Stimulated activated CD8-positive, alpha-beta memory T cell treated with anti-CD3 and anti-CD28 coated beads, Interleukin-4, amount 100 ng/mL, for 24 hours (primary cell): ENCODE data around the gene TRIM14.
"Not testable (repeated sequence)": the region's sequence is repeated elsewhere in the genome, so short reads cannot be mapped to it uniquely, and the experiment has no call there.

Experiments
- DNase-seq: peaks from one replicate; pipeline ENCODE4 v3.0.0-alpha.2; 2020; ENCODE audit warnings: low read depth

Gene TRIM14

DNA sequence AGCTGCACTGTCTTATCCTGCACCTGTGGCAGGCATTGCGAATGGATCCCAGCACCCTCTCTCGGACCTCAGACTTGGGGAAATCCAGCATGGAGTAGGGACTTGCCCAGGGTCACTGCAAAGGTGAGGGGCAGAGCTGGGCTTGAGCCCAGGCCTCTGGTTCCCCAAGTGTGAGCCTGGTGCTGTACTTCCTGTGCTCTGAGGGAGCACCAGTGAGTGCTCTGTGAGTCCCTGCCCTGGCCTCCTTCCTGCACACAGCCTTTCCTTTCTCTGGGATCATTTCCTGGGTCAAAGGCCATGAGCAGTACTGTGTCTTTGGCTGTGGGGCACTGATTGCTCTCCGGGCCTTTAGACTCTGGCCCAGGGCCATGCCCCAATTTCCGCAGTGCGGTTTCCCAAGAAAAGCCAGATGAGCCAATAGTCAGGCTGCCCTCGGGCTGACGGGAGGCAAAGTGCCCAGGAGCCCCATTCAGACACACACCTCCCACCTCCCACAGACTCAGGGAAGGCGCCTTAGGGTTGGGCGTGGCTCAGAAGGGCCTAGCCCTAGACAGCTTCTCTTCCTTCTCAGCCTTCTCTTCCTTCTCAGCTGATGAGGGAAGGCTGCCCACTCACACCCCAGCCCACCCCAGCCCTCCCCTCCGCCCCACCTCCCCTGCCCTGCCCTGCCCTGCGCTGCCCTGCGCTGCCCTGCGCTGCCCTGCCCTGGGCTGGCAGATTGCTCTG is 23.3 kb upstream of the TRIM14 start:
- DNase-seq = no peak

- DNase-seq = no peak
Observed at GRCh38 chr9:98140503-98140902, 21.5 kb upstream of the TRIM14 start.

DNA sequence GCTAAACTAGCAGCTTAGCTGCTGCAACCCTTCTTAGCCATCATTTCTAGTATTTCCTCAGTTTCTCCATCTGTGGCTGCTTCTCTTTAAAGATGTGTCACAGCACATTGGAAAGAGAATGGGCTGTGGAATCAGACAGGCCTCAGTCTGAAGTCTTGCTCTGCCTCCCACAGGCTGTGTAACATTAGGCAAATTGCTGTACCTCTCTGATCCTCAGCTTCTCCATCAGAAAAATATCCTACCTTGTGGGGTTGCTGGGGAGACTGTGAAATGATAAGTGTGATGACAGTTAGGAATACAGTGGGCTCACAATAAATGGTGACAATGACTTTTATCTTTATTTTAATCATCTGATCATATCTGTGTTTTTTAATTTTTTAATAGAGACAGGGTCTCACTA is 17.5 kb upstream of the TRIM14 start:
- no peak for DNase-seq

- no peak for DNase-seq
Observed at GRCh38 chr9:98135938-98136337, 16.9 kb upstream of the TRIM14 start.

GRCh38 chr9:98135558-98135934 is 16.5 kb upstream of the TRIM14 start:
- DNase-seq = no peak

- DNase-seq = no peak
Observed at GRCh38 chr9:98134702-98135557, 15.9 kb upstream of the TRIM14 start.

- DNase-seq = no peak
Observed at GRCh38 chr9:98132806-98133631, 14.0 kb upstream of the TRIM14 start.

- no peak for DNase-seq
Observed at GRCh38 chr9:98132158-98132557, 13.1 kb upstream of the TRIM14 start.

DNA sequence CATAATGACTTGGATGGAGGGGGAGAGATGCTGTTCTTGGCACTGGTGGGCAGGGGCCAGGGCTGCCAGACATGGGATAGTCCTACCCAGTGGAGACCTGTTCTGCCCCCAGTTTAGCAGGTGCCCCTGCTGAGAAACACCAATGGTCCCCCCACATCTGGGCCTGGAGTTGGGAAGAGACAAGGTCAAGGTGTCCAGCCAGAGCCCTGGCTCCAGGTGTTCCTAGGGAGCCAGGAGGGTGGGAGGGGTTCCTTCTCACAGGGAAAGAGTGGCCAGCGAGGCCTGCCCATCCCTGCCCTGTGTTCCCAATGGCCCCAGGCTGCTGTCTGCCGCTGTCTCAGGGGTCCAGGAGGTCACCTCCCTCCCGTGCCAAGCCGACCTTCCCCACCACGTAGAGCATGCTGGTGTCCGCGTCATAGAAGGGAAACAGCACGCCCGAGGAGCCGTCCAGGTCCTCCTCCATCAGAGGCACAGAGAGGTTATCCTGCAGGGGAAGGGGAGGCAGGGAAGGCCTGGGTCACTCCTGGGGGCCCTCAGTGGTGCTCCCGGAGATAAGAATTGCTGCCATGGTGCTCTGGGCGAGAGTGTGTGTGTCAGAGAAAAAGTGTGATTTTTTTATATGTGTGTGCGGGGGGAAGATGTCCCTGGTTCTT is 11.7 kb upstream of the TRIM14 start:
- no peak for DNase-seq

DNA sequence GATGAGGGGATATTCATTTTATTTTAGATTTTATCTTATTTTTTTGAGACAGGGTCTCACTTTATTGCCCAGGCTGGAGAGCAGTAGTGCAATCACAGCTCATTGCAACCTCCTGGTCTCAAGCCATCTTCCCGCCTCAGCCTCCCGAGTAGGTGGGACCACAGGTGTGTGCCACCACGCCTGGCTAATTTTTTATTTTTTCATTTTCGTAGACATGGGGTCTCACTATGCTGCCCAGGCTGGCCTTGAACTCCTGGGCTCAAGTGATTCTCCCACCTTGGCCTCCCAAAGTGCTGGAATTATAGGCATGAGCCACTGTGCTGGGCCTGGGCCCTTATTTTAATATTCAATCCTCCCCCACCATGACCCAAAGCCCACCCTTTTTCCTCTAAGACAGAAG is 11.0 kb upstream of the TRIM14 start:
- not testable (repeated sequence) for DNase-seq

GRCh38 chr9:98129451-98129881 is 10.4 kb upstream of the TRIM14 start:
- no peak for DNase-seq

- no peak for DNase-seq
Observed at GRCh38 chr9:98128316-98128715, 9.3 kb upstream of the TRIM14 start.

GRCh38 chr9:98127226-98127625 is 8.2 kb upstream of the TRIM14 start:
- no peak for DNase-seq

DNA sequence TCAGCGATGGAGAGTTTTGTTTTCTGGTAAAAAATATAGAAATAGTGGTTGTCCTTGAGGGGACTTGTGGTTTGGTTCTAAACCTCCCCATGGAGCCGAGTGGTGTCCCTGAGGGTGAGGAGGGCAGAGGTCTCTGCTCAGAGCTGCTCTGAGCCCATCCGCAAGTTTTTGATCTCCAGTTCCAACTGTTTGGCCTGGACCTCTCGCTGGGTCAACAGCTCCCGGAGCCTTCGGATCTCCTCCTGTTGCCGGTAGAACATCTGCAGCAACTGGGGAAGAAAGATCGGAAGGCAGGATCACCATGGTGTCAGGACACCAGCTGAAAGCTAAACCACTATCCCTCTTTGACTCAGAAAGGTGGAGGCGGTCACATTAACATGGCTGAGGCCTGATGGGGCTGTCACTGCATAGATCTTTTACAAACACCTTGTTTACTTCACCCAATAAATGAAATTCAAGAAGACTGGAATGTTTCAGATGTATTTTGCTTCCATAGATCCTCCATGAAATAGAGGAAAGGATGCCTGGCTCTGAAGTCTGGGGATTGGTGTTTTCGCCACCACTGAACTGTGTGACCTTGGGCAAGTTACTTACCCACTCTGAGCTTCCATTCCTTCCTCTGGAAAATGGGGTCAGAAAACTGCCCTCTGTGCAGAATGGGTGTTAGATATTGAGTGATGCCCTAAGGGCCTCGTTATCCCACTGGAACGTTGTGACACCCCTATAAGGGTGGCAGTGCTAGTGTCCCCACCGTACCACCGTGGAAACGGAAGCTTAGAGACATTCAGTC is 5.8 kb upstream of the TRIM14 start:
- no peak for DNase-seq

- DNase-seq = not testable (repeated sequence)
Observed at GRCh38 chr9:98124091-98124490, 5.1 kb upstream of the TRIM14 start.

DNA sequence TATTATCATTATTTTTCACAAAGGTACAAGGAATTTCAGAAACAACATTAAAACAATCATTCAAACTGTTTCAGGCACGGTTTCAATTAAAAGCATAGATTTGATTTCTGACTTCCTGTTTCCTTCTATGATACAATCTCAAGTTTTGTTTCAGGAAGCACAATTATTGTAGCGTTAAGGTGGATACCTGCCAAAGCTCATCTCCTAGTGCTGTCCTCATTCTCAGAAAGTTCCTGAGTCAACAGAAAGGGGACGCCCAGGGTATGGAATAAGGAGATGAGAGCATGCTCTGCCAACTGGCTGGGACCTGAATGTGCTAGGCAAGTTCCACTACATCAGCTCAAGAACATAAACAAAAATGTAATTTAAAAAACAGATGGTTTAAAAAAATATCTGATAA is 2.0 kb upstream of the TRIM14 start:
- DNase-seq = no peak

GRCh38 chr9:98120476-98120875 is 1.5 kb upstream of the TRIM14 start:
- DNase-seq = no peak

GRCh38 chr9:98117984-98118639 is 910 bp downstream of the TRIM14 start:
- no peak for DNase-seq

GRCh38 chr9:98117097-98117496 is 1.9 kb downstream of the TRIM14 start:
- DNase-seq = not testable (repeated sequence)

GRCh38 chr9:98109052-98109451 is 10.0 kb downstream of the TRIM14 start:
- no peak for DNase-seq
